Left forelimb (tissue), 1 donor: ENCODE measurements around the gene CNTNAP2.
"Not testable (repeated sequence)": the region's sequence is repeated elsewhere in the genome, so short reads cannot be mapped to it uniquely, and the experiment has no call there.

Source experiments
- DNase-seq: peaks from one replicate; pipeline ENCODE4 v3.0.0-alpha.2; 2018; ENCODE audit warnings: low spot score

CNTNAP2 gene

DNA sequence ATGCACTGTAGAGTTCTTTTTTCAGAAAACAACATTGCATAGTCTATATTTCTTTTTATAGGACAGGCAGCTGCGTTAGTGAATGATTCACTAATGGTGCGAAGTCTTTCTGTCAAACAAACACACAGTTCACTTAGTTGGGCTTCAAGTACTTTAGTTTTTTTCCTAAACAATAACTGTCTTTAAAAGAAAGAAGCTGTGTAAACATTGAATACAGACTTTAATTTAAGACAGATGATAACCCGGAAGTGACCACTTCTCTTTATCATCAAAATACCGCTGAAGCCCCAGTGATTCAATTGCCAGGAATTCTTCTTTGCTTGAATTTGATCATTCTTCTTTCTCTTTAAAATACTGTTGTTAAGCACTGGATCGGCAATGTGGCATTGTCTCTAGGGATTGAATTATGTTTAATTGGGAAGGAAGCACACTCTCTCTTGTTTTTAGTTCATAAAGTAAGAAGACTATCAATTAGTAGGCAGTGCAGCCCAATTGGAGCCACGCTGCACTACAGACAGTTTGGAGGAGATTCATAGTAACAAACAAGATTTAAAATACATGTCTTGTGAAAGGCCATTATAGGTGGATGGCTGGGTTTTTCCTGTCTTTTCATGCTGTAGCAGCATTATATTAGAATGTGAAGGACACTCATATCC is 30.4 kb downstream of the CNTNAP2 start:
- no peak for DNase-seq

DNA sequence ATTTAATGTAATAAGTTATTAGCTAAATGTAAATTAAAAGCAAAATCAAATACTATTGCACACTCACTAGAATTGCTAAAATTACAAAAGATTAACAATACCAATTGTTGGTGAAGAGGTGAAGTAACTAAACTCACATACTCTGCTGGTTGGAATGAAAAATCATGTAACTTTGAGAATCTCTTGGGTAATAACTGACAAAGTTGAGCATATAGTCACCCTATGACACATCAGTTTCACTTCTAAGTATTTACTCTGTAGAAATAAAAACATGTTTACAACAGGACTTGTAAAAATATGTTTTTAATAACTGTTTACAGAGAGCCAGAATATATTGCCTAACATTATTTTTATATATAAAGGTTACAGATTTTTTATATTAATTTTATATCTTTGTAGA is 33.6 kb downstream of the CNTNAP2 start:
- DNase-seq = no peak

- no peak for DNase-seq
These were observed 55.5 kb downstream of the CNTNAP2 start for GRCh38 chr7:146172112-146172511.

DNA sequence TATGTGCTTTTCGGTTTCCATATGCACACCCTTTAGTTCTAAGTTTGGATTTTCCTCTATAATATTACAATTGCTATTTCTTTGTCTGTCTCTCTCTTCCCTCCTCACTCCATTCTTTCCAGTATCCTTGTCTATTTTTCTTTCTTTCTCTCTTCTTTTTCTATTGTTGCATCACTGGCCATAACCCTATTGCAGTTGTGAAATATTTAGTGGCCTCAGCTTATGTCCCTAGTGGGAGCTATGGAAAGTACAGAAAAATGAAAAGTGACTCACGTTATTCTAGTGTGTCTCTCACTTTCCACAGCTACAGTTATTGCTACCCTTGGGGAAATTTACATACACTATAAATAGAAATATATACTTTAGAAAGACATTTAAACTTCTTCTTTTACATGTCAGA is 59.1 kb downstream of the CNTNAP2 start:
- no peak for DNase-seq

DNA sequence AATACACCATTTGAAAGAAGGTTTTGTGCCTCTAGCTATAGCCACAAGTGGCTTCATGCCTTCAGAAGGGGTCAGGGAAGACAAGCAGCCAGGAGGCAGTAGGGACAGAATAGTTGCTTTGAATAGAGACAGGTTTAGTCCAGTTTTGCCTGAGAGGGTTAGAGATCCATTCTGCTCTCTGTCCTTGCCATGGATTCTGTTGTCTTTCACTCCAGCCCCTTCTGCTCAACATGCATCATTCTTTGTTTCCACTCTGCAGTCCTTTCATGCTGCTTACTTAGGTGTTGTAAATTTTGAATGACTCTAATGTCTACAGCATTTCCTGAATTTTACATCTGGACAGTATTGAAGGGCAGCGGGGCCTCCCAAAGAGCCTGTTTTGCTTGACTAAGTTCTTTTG is 60.3 kb downstream of the CNTNAP2 start:
- no peak for DNase-seq

DNA sequence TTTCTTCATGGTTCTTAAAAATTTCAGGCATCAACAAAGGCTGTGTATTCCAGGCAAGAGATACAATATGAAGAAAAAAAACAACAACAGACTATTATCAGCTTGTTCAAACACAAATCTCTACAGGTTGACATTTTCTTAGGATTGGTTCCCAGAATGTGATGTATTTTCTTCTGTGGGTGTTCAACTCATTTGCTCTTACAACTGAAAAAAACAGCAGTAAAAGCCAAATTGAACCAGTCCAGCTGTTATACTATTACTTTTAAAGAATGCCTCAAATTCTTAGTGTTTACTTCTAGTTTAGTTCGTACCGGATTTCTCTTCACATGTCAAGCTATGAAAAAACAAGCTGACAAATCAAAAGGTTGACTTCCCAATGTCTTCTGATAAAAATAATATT is 60.7 kb downstream of the CNTNAP2 start:
- no peak for DNase-seq

GRCh38 chr7:146185844-146186243 is 69.2 kb downstream of the CNTNAP2 start:
- no peak for DNase-seq

- not testable (repeated sequence) for DNase-seq
These were observed 74.8 kb downstream of the CNTNAP2 start for GRCh38 chr7:146191428-146191827.

DNA sequence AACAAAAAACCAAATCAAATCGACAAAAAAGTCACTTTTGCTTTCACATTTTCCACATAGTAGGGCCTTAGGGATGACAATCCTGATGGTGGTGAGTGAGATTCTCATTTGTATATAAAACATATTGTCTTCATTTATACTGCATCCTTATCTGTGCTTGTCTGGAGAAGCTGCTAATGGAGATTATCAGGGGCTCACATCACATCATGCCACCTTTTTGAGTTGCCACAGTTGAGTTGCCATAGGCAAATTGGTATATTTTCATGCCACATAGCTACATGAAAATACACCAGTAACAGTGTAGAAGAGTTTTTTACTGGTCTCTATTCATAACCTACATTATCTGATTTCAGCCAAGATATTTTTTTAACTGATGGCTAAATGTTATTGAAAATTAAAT is 85.3 kb downstream of the CNTNAP2 start:
- no peak for DNase-seq

- no peak for DNase-seq
These were observed 89.7 kb downstream of the CNTNAP2 start for GRCh38 chr7:146206270-146206669.

GRCh38 chr7:146208492-146208891 is 91.9 kb downstream of the CNTNAP2 start:
- no peak for DNase-seq

DNA sequence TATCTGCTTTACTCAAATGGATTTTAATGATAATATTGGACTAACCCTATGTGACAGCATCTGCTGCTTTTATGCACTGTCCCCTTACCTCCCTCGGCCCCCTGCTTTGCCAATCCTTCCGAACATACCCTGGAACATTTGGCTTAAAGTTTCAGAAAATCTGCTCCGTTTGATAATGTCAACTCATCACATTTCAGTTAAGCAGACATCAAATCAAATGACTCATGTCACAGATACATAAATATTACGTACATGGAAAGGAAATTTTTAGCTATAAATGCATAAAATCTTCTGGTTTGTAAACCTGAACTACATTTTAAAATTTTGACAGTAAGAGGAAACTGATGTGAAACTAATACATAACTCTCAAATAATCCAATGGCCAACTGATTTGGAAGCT is 98.2 kb downstream of the CNTNAP2 start:
- no peak for DNase-seq

GRCh38 chr7:146216396-146217041 is 99.9 kb downstream of the CNTNAP2 start:
- no peak for DNase-seq

GRCh38 chr7:146223851-146224250 is 107.2 kb downstream of the CNTNAP2 start:
- DNase-seq = no peak

GRCh38 chr7:146232604-146233003 is 116.0 kb downstream of the CNTNAP2 start:
- no peak for DNase-seq

DNA sequence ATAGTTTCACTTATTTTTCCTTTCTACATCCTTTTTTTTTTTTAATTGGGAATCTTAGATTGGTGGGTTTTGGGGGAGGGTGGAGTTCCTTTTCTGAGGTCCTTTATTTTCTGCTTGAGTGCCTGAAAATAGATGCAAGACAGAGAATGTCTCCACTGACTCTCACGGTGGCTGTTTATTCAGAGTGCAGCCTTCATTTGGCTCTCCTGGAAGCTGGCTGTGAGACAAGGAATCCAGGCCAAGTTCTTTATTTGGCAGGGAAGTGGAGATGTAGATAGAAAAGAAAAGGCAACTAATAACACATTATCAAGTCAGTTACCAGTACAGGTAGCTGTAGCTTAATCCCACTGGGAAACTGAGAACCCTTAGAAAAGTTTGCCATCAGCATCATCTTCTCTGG is 118.6 kb downstream of the CNTNAP2 start:
- DNase-seq = no peak

DNA sequence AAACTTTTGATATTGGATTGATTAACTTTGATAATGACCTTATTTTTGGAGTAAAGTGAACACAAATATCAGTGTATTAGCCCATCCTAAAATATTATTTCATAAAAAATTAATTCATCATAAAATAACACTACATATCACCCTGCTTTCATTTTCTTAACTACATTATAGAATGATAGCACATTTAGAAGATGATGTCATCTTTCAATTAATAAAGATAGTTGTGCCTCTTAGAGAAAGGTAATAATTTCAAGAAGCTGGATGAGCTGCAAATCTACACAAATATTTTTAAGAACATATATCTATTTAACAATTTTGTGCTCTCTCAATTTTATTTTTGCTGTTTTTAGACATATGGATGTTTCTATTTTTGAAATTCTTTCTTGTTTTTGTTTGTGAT is 126.1 kb downstream of the CNTNAP2 start:
- DNase-seq = no peak

GRCh38 chr7:146247991-146248390 is 131.4 kb downstream of the CNTNAP2 start:
- DNase-seq = not testable (repeated sequence)

DNA sequence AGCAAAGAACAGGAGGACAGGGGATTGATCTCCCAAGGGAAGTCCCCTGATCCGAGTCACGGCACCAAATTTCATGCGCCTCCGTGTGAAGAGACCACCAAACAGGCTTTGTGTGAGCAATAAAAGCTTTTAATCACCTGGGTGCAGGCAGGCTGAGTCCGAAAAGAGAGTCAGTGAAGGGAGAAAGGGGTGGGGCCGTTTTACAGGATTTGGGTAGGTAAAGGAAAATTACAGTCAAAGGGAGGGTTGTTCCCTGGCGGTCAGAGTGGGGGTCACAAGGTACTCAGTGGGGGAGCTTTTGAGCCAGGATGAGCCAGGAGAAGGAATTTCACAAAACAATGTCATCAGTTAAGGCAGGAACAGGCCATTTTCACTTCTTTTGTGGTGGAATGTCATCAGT is 132.1 kb downstream of the CNTNAP2 start:
- DNase-seq = not testable (repeated sequence)

GRCh38 chr7:146249272-146249671 is 132.7 kb downstream of the CNTNAP2 start:
- DNase-seq = no peak

DNA sequence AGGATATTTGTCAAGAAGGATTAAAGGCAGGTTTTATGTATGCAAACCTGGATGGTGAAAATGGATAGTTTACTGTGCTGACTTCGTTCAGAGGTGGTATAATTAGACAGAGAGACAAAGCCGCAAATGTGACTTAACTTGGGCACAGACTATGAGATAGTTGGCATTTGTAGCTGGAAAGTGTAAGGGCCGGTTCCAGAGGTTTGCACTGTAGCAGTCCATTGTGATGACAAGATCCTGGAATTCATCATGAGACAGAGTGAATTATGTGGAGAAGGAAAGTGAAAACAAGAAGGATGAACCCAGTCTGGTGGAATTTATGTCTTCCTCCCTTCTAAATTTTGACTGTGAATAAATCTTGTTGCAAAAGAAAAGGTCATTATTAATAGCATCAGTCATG is 139.0 kb downstream of the CNTNAP2 start:
- no peak for DNase-seq

GRCh38 chr7:146262527-146262926 is 145.9 kb downstream of the CNTNAP2 start:
- no peak for DNase-seq

- no peak for DNase-seq
These were observed 160.3 kb downstream of the CNTNAP2 start for GRCh38 chr7:146276888-146277287.

DNA sequence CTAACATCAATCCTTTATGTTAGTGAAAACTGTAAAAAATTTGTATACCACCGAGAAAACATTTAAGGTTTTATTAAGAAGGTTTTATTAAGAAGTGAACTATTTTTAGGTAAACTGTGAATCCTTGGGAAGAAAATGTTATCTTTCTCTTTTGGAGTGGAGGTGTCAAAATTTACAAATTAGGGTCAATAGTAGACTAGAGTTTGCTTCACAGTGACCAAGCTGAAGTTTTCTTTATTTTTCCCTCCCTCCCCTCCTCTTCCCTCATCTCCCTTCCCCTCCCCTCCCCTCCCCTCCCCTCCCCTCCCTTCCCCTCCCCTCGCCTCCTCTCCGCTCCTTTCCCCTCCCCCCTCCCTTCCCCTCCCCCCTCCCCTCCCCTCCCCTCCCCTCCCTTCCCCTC is 168.8 kb downstream of the CNTNAP2 start:
- DNase-seq = no peak
